Fibroblast of pulmonary artery (primary cell): Measurements from ENCODE around the gene ZNF84.
A peak's percentile ranks its signal among the peaks of the same experiment; 100 is the strongest.

Source experiments
- DNase-seq: peaks from one replicate; pipeline ENCODE4 v3.0.0-alpha.2; 2010; ENCODE audit warnings: low read depth
- H3K4me3 ChIP-seq: replicated peaks from 2 replicates; pipeline ENCODE4 v1.5.1; 2011; ENCODE audit warnings: low read depth, mild to moderate bottlenecking, control low read depth, low read length, moderate library complexity
- TF ChIP-seq, protein P1 (sequence below): IDR thresholded peaks from 2 replicates; pipeline ENCODE4 v1.5.1; 2011; ENCODE audit warnings: mild to moderate bottlenecking, control low read depth, low read length, inconsistent platforms; ENCODE audit errors: missing control alignments

Gene ZNF84

DNA sequence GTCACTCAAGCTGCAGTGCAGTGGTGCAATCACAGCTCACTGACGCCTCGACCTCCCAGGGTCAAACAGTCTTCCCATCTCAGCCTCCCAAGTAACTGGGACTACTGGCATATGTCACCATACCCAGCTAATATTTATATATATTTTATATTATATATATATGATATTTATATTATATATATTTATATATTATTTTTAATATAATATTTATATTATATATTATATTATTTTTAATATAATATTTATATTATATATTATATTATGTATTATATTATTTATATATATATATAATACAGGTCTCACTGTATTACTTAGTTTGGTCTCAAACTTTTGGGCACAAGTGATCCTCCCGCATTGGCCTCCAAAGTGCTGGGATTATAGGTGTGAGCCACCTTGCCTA is 9.4 kb downstream of the ZNF84 start:
- TF ChIP-seq, protein P1, sequence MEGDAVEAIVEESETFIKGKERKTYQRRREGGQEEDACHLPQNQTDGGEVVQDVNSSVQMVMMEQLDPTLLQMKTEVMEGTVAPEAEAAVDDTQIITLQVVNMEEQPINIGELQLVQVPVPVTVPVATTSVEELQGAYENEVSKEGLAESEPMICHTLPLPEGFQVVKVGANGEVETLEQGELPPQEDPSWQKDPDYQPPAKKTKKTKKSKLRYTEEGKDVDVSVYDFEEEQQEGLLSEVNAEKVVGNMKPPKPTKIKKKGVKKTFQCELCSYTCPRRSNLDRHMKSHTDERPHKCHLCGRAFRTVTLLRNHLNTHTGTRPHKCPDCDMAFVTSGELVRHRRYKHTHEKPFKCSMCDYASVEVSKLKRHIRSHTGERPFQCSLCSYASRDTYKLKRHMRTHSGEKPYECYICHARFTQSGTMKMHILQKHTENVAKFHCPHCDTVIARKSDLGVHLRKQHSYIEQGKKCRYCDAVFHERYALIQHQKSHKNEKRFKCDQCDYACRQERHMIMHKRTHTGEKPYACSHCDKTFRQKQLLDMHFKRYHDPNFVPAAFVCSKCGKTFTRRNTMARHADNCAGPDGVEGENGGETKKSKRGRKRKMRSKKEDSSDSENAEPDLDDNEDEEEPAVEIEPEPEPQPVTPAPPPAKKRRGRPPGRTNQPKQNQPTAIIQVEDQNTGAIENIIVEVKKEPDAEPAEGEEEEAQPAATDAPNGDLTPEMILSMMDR, result no peak
- DNase-seq, result no peak
- H3K4me3 ChIP-seq, result no peak overlapping the region

DNA sequence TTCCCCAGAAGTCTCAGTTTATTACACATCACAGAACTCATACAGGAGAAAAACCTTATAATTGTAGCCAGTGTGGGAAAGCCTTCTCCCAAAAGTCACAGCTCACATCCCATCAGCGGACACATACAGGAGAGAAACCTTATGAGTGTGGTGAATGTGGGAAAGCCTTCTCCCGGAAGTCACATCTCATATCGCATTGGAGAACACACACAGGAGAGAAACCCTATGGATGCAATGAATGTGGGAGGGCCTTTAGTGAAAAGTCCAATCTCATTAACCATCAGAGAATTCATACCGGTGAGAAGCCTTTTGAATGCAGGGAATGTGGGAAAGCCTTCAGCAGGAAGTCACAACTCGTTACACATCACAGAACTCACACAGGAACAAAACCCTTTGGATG is 20.1 kb downstream of the ZNF84 start:
- peak; percentile 8 for DNase-seq
- H3K4me3 ChIP-seq, result no peak overlapping the region
- TF ChIP-seq, protein P1, result no peak

- no peak overlapping the region for H3K4me3 ChIP-seq
- DNase-seq, result peak; percentile 13
- TF ChIP-seq, protein P1, result no peak
Observed at GRCh38 chr12:133058203-133059113, 21.1 kb downstream of the ZNF84 start.

DNA sequence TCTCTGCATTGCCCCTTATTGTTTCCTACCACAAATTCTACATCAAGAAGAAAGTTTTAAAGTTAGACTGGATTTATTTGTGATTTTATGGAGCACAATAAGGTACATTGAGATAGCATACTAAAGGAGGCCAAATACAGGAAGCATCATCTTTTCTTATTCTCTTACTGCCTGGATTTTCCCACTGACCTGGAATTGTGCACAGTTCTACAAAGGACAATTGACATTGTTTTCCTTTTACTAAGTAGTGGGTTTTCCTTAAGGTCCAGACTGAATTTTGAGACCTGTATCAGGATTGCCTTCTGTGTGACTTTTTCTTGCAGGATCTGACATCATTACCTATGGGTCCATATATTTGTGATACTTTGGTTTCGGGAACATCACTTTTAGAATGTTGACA is 24.6 kb downstream of the ZNF84 start:
- no peak overlapping the region for H3K4me3 ChIP-seq
- no peak for DNase-seq
- TF ChIP-seq, protein P1, result no peak

DNA sequence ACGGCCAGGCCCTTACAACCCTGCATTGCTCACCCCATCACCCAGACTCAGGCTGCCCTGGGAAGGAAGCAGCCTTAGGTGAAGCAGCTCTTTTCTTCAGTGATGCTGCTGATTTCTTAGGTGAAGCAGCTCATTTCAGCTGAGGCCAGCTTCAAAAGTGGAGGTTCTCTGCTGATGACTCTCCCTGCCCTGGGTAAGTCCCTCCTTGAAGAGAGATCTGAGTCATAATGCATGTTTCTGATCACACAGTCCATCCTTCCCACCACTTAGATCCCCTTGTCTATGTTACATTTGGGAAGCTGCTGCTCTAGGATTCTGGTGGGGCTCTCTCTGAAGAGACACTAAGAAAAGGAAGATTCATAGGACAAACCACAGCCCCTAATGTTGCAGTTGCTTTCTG is 26.2 kb downstream of the ZNF84 start:
- TF ChIP-seq, protein P1, result no peak
- no peak overlapping the region for H3K4me3 ChIP-seq
- DNase-seq, result no peak

DNA sequence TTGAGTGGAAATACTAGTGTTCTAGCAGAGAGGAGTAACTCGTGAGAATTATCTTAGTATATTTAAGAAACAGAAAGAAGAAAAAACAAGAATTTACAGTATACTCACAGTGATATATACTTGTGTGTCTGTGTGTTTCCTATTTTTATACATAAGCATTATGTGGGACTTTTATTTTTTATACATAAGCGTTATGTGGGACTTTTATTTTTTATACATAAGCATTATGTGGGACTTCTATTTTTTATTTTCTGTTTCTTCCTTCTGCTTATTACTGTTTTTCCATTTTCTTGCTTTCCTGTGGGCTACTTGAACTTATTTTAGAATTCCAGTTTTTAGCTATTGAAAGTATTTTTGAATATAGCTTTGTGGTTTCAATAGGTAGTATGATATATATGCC is 36.5 kb downstream of the ZNF84 start:
- TF ChIP-seq, protein P1, result no peak
- H3K4me3 ChIP-seq, result no peak overlapping the region
- no peak for DNase-seq

- peak; percentile 100 for DNase-seq
- TF ChIP-seq, protein P1, result no peak
- peak overlapping the region; percentile 87 for H3K4me3 ChIP-seq
Observed at GRCh38 chr12:133080026-133080367, 42.7 kb downstream of the ZNF84 start.
